Cardiac muscle cell (in vitro differentiated cells and primary cell): Measurements from ENCODE around the gene ITIH5. TPM values are rescaled to one million over a fixed set of nuclear protein-coding genes. Genes with fewer than 3 reads are reported as not detected.

Experiments
- DNase-seq, 2 donors: peaks; one replicate each; pipeline versions ENCODE4 v3.0.0 to v3.0.0-alpha.2; 2010 to 2017; ENCODE audit warnings: low read depth in 1 of 2, low spot score in 1 of 2
- H3K27ac ChIP-seq: fragments of 200-600 bp; sonication (generic); 2 replicates; pipeline ENCODE4 v1.5.1; 2016
- H3K27me3 ChIP-seq: fragments of 200-600 bp; sonication (generic); 2 replicates; pipeline ENCODE4 v1.6.0; 2016; ENCODE audit warnings: control low read depth
- H3K36me3 ChIP-seq: fragments of 200-600 bp; sonication (generic); 2 replicates; pipeline ENCODE4 v1.5.1; 2016; ENCODE audit warnings: control low read depth
- H3K4me1 ChIP-seq: fragments of 200-600 bp; sonication (generic); 2 replicates; pipeline ENCODE4 v1.8.1; 2017; ENCODE audit warnings: low read depth, mild to moderate bottlenecking, mixed run types
- H3K4me3 ChIP-seq: fragments of 200-600 bp; sonication (generic); 2 replicates; pipeline ENCODE4 v1.5.1; 2016; ENCODE audit warnings: mild to moderate bottlenecking
- H3K9me3 ChIP-seq: fragments of 200-600 bp; sonication (generic); 2 replicates; pipeline ENCODE4 v1.5.1; 2017; ENCODE audit warnings: low read depth, mild to moderate bottlenecking, control low read depth
- CTCF ChIP-seq: IDR thresholded peaks from 2 replicates; pipeline ENCODE4 v1.5.1; 2012; ENCODE audit warnings: low read depth, mild to moderate bottlenecking, low read length
- polyA plus RNA-seq: library from polyadenylated mRNA; unstranded; fragments of >200 nt; fragmentation: Nextera tagmentation; extraction: Ambion mirVana; gene quantifications from 2 replicates; pipeline ENCODE4 v1.2.1, GENCODE V29; 2016
- total RNA-seq: library from RNA; depleted of rRNA; stranded (reverse); fragments of >200 nt; gene quantifications from 2 replicates; pipeline ENCODE4 v1.2.3, GENCODE V29; 2016

Gene ITIH5
- total and polyA plus RNA-seq, 2 experiments from 2014 or later = 0.11 to 0.60 TPM

GRCh38 chr10:7577579-7577978, 89.2 kb downstream of the ITIH5 start:
- H3K36me3 ChIP-seq = no peaks in the 10 kb centered on the region
- H3K27ac ChIP-seq = no peak overlapping the region
- no peak for DNase-seq
- H3K4me1 ChIP-seq = no peaks in the 10 kb centered on the region
- no peak for TF ChIP-seq CTCF
- H3K27me3 ChIP-seq = no peaks in the 10 kb centered on the region
- no peaks in the 10 kb centered on the region for H3K9me3 ChIP-seq
- no peak overlapping the region for H3K4me3 ChIP-seq

DNA sequence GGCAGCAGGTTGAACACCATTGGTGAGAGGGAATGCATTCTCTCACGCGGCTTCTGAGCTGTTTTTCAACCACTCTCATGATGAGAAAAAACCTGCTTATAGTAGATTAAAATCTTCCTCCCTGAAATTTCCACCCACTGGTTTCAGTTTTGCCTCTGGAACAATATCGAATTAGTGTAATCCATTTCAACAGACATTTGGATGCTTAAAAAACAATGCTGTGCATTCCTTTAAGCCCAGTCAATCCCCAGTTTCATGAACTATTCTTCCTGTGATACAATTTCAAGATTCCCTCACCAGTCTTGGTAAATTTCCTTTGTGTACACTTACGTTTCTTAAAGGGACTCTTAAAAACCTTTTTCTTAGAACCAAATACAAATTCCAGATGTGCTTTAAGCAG, 89.6 kb downstream of the ITIH5 start:
- H3K4me3 ChIP-seq = no peak overlapping the region
- no peaks in the 10 kb centered on the region for H3K9me3 ChIP-seq
- H3K36me3 ChIP-seq = no peaks in the 10 kb centered on the region
- peak in 1 of 2 donors; percentile 8 for DNase-seq
- TF ChIP-seq CTCF = no peak
- H3K4me1 ChIP-seq = no peaks in the 10 kb centered on the region
- H3K27me3 ChIP-seq = no peaks in the 10 kb centered on the region
- no peak overlapping the region for H3K27ac ChIP-seq

- TF ChIP-seq CTCF = no peak
- Histone ChIP-seq H3K27ac (no peak overlapping the region), H3K36me3 (no peaks in the 10 kb centered on the region), H3K9me3 (no peaks in the 10 kb centered on the region), H3K27me3 (no peaks in the 10 kb centered on the region), H3K4me3 (no peak overlapping the region), H3K4me1 (no peaks in the 10 kb centered on the region)
- DNase-seq = no peak
These were observed 90.4 kb downstream of the ITIH5 start for GRCh38 chr10:7576340-7576739.

DNA sequence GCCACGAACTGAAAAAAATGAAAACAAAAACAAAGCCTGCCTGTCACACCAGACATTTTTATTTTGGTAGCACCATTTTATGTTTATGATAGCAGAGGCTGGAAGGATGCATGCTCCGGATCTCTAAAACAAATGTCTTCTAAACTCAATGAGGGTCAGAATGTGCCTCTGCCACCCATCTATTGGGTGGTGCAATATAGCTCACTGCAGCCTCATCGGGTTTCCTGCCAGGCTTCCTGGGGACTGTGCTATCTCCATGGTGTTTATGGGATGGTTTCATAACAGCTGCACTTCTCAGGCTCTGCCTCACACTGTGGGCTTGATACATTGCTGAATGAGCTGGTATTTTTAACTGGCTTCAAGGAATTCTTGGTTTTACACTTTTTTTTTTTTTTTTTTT, 94.4 kb downstream of the ITIH5 start:
- DNase-seq = peak in 1 of 2 donors; percentile 76
- H3K27ac ChIP-seq = no peak overlapping the region
- H3K36me3 ChIP-seq = no peaks in the 10 kb centered on the region
- no peaks in the 10 kb centered on the region for H3K27me3 ChIP-seq
- TF ChIP-seq CTCF = no peak
- no peak overlapping the region for H3K4me3 ChIP-seq
- no peaks in the 10 kb centered on the region for H3K4me1 ChIP-seq
- no peaks in the 10 kb centered on the region for H3K9me3 ChIP-seq

- Histone ChIP-seq H3K27ac (no peak overlapping the region), H3K4me1 (no peaks in the 10 kb centered on the region), H3K36me3 (no peaks in the 10 kb centered on the region), H3K9me3 (no peaks in the 10 kb centered on the region), H3K4me3 (no peak overlapping the region), H3K27me3 (no peaks in the 10 kb centered on the region)
- peak in 1 of 2 donors; percentile 13 for DNase-seq
- no peak for TF ChIP-seq CTCF
These were observed 94.8 kb downstream of the ITIH5 start for GRCh38 chr10:7571981-7572380.
